T47D (cell line): ENCODE measurements around the gene DIS3L2.
"Not testable (repeated sequence)": the region's sequence is repeated elsewhere in the genome, so short reads cannot be mapped to it uniquely, and the experiment has no call there.

Experiments
- DNase-seq, 2 experiments: peaks; one replicate each; pipeline versions ENCODE4 v3.0.0 to v3.0.0-alpha.2; 2011 to 2012; ENCODE audit warnings: low read depth in 1 of 2, low spot score in 1 of 2
- JUND ChIP-seq: IDR thresholded peaks from 2 replicates; pipeline ENCODE4 v1.6.1; 2012; ENCODE audit warnings: low read depth
- in situ Hi-C: cut with HindIII; loops from 2 replicates; pipeline ENCODE4 v1.10.0; 2016; ENCODE audit warnings: low sequenced_read_pairs, low pct_unique_long_range_greater_than_20kb

DIS3L2 gene

GRCh38 chr2:232335859-232336215 lies 374.3 kb downstream of the DIS3L2 start:
- in situ Hi-C loops: no loop called here
- no peak for TF ChIP-seq JUND
- no peak for DNase-seq

- TF ChIP-seq JUND: no peak
- in situ Hi-C loops: no loop called here
- no peak for DNase-seq
These were observed 374.8 kb downstream of the DIS3L2 start for GRCh38 chr2:232336241-232336736.

- in situ Hi-C loops: no loop called here
- no peak for TF ChIP-seq JUND
- DNase-seq: no peak
These were observed 375.6 kb downstream of the DIS3L2 start for GRCh38 chr2:232336981-232337720.

GRCh38 chr2:232338094-232338758 lies 376.7 kb downstream of the DIS3L2 start:
- in situ Hi-C loops, DNase-seq: not testable (repeated sequence)

- no peak for DNase-seq
- no peak for TF ChIP-seq JUND
- in situ Hi-C loops: no loop called here
These were observed 377.2 kb downstream of the DIS3L2 start for GRCh38 chr2:232338759-232339106.

- no peak for TF ChIP-seq JUND
- DNase-seq: no peak
- in situ Hi-C loops: no loop called here
These were observed 377.9 kb downstream of the DIS3L2 start for GRCh38 chr2:232339121-232340081.

- in situ Hi-C loops: no loop called here
- DNase-seq: no peak
- no peak for TF ChIP-seq JUND
These were observed 378.8 kb downstream of the DIS3L2 start for GRCh38 chr2:232340171-232340935.

- no peak for TF ChIP-seq JUND
- in situ Hi-C loops: no loop called here
These were observed 379.7 kb downstream of the DIS3L2 start for GRCh38 chr2:232341061-232341738.

GRCh38 chr2:232341739-232342126 lies 380.2 kb downstream of the DIS3L2 start:
- in situ Hi-C loops: no loop called here
- no peak for DNase-seq

More at GRCh38 chr2:232341061-232341738, 379.7 kb downstream of the DIS3L2 start:
- DNase-seq: no peak

GRCh38 chr2:232342635-232343565 lies 381.4 kb downstream of the DIS3L2 start:
- TF ChIP-seq JUND: no peak
- in situ Hi-C loops: no loop called here
- no peak for DNase-seq

More at GRCh38 chr2:232341739-232342126, 380.2 kb downstream of the DIS3L2 start:
- TF ChIP-seq JUND: no peak

GRCh38 chr2:232343821-232344220 lies 382.3 kb downstream of the DIS3L2 start:
- no peak for TF ChIP-seq JUND
- DNase-seq: no peak
- in situ Hi-C loops: no loop called here
